HepG2 (cell line): ENCODE results near the gene CDH11. TPM values are rescaled to one million over a fixed set of nuclear protein-coding genes. Genes with fewer than 3 reads are reported as not detected.

Experiments used
- ATAC-seq: fragments of 200-7000 bp; cut with Tn5 transposase; 3 replicates; pipeline ENCODE4 v1.9.1; 2020; ENCODE audit warnings: mild to moderate bottlenecking, moderate library complexity
- BruUV-seq: library from RNA; stranded (reverse); fragments of 400-500 nt; replicated peaks from 2 replicates; lab custom pipeline; 2021; lab: Mats Ljungman, UMichigan
- CTCF ChIA-PET: fragments of 300-600 bp; formaldehyde crosslinking; extraction: SDS; loops from one replicate; lab custom pipeline; 2021; ENCODE audit warnings: low total read pairs, inconsistent platforms, low intra/inter-chr PET ratio; lab: Yijun Ruan, JAX
- POLR2A ChIA-PET: fragments of 350-600 bp; sonication (Branson Sonifier 250); formaldehyde crosslinking; loops from one replicate; lab custom pipeline; 2020; ENCODE audit warnings: antibody characterized with exemption, inconsistent platforms; lab: Yijun Ruan, JAX
- DNase-seq: peaks from one replicate; pipeline ENCODE4 v3.0.0-alpha.2; 2015; ENCODE audit warnings: low spot score
- FAIRE-seq: peaks from 3 replicates; lab custom pipeline; 2011; peaks lifted over from hg19 to GRCh38; lab: Jason Lieb, UNC
- H2AFZ ChIP-seq: one replicate; pipeline ENCODE4 v1.6.1; 2011; ENCODE audit warnings: low read length, inconsistent platforms
- H3K27ac ChIP-seq: fragments of 300-600 bp; 3 replicates; pipeline ENCODE4 v1.8.0; 2011; ENCODE audit warnings: mixed run types, mild to moderate bottlenecking, mixed read lengths, low read length, inconsistent platforms; ENCODE audit not compliant: insufficient read depth; ENCODE audit errors: extremely low read length
- H3K27me3 ChIP-seq, 2 experiments: fragments of 200-600 bp in 1 of 2; 2 replicates in 1 of 2; 3 replicates in 1 of 2; pipeline versions ENCODE4 v1.6.0 to v1.8.0; 2011; ENCODE audit warnings: low read length in 2 of 2, mild to moderate bottlenecking in 2 of 2, moderate library complexity in 2 of 2, inconsistent platforms in 1 of 2; ENCODE audit not compliant: insufficient read depth in 2 of 2, control insufficient read depth in 1 of 2
- H3K36me3 ChIP-seq, 2 experiments: fragments of 200-600 bp in 1 of 2; replicated peaks in 1 of 2; 2 replicates in 1 of 2; 3 replicates in 1 of 2; pipeline versions ENCODE4 v1.5.1 to v1.8.0; 2011; ENCODE audit warnings: low read length in 2 of 2, inconsistent platforms in 1 of 2; ENCODE audit not compliant: insufficient read depth in 2 of 2, control insufficient read depth in 1 of 2
- H3K4me1 ChIP-seq: 2 replicates; pipeline ENCODE4 v1.5.1; 2012; ENCODE audit warnings: low read length, inconsistent platforms; ENCODE audit not compliant: insufficient read depth
- H3K4me2 ChIP-seq: 2 replicates; pipeline ENCODE4 v1.6.0; 2011; ENCODE audit warnings: low read depth, low read length, inconsistent platforms
- H3K4me3 ChIP-seq, 3 experiments: fragments of 200-600 bp in 1 of 3; sonication (generic), shearing (Covaris generic) in 1 of 3; replicated peaks in 1 of 3; 2 replicates each; pipeline ENCODE4 v1.5.1; 2011 to 2016; ENCODE audit warnings: low read length in 3 of 3, inconsistent platforms in 2 of 3, low read depth in 2 of 3, mild to moderate bottlenecking in 2 of 3, control low read depth in 1 of 3, mixed read lengths in 1 of 3; ENCODE audit not compliant: insufficient read depth in 1 of 3
- H3K79me2 ChIP-seq: one replicate; pipeline ENCODE4 v1.6.1; 2011; ENCODE audit warnings: low read length, inconsistent platforms; ENCODE audit not compliant: insufficient read depth
- H3K9ac ChIP-seq: 2 replicates; pipeline ENCODE4 v1.6.0; 2011; ENCODE audit warnings: mild to moderate bottlenecking, low read depth, low read length, inconsistent platforms; ENCODE audit not compliant: insufficient read depth
- H3K9me3 ChIP-seq: 2 replicates; pipeline ENCODE4 v1.5.1; 2012; ENCODE audit warnings: mild to moderate bottlenecking, low read length
- H4K20me1 ChIP-seq: 2 replicates; pipeline ENCODE4 v1.6.0; 2011; ENCODE audit warnings: inconsistent platforms, mild to moderate bottlenecking, low read length, moderate library complexity; ENCODE audit not compliant: insufficient read depth
- EP300 ChIP-seq, 3 experiments: sonication (generic) in 1 of 3; formaldehyde crosslinking in 1 of 3; IDR thresholded peaks; 2 replicates each; pipeline versions ENCODE4 v1.5.1 to v1.6.1; 2011 to 2020; ENCODE audit warnings: low read depth in 2 of 3, low read length in 2 of 3, borderline replicate concordance in 1 of 3, improper control_type of control experiment in 1 of 3, mild to moderate bottlenecking in 1 of 3, missing genetic modification reagents in 1 of 3, moderate library complexity in 1 of 3
- GTF3A ChIP-seq: sonication (generic); formaldehyde crosslinking; conservative IDR thresholded peaks from 2 replicates; pipeline ENCODE4 v1.4.0; 2020; ENCODE audit warnings: mild to moderate bottlenecking, missing genetic modification reagents
- NFIB ChIP-seq: sonication (generic); formaldehyde crosslinking; IDR thresholded peaks from 2 replicates; pipeline ENCODE4 v1.9.0; 2021; ENCODE audit warnings: missing genetic modification reagents, mild to moderate bottlenecking, borderline replicate concordance
- SALL2 ChIP-seq: sonication (generic); formaldehyde crosslinking; IDR thresholded peaks from 2 replicates; pipeline ENCODE4 v1.8.1; 2023; ENCODE audit warnings: mild to moderate bottlenecking, missing genetic modification reagents, inconsistent platforms
- ZNF761 ChIP-seq: sonication (generic); formaldehyde crosslinking; conservative IDR thresholded peaks from 2 replicates; pipeline ENCODE4 v1.4.0; 2020; ENCODE audit warnings: mild to moderate bottlenecking, missing genetic modification reagents
- WGBS: methylation state at CpG from one replicate; pipeline ENCODE4 v1.1.6; 2017; ENCODE audit warnings: low lambda C conversion rate; 5-methylcytosine and 5-hydroxymethylcytosine counted together
- in situ Hi-C: cut with HindIII; loops from 2 replicates; pipeline ENCODE4 v1.10.0; 2017; ENCODE audit warnings: low pct_unique_long_range_greater_than_20kb; ENCODE audit not compliant: extremely low pct_ligation_motif_present
- intact Hi-C: fragments of 100-400 bp; cut with micrococcal nuclease; formaldehyde crosslinking; loops from one replicate; pipeline ENCODE4 v1.10.0; 2022; ENCODE audit not compliant: unreplicated experiment
- polyA plus RNA-seq, 8 experiments: library from polyadenylated mRNA; depleted of rRNA in 3 of 8; stranded (reverse) in 7 of 8; unstranded in 1 of 8; fragments of >200 nt; fragmentation: Illumina TruSeq in 4 of 8; extraction: Trizol in 4 of 8; gene quantifications; 2 replicates each; pipeline versions ENCODE4 v1.2.1 to v1.2.3, GENCODE V29; 2011 to 2016; ENCODE audit warnings: low read depth in 4 of 8, missing spikeins in 1 of 8, mixed read lengths in 1 of 8; ENCODE audit not compliant: insufficient read depth in 1 of 8
- total RNA-seq, 5 experiments: library from RNA; depleted of rRNA; stranded (reverse); fragments of >200 nt; fragmentation: Illumina TruSeq; extraction: Trizol; gene quantifications; 2 replicates each; pipeline ENCODE4 v1.2.3, GENCODE V29; 2016; ENCODE audit warnings: low read depth in 1 of 5
- TF ChIP-seq, protein P1 (sequence below): sonication (generic); formaldehyde crosslinking; IDR thresholded peaks from 2 replicates; pipeline ENCODE4 v1.5.0; 2020; ENCODE audit warnings: mild to moderate bottlenecking, missing genetic modification reagents, moderate library complexity
- TF ChIP-seq, protein P2 (sequence below): sonication (generic); formaldehyde crosslinking; IDR thresholded peaks from 2 replicates; pipeline ENCODE4; 2020; ENCODE audit warnings: missing genetic modification reagents, mild to moderate bottlenecking, borderline replicate concordance
- TF ChIP-seq, protein P3 (sequence below): sonication (generic); formaldehyde crosslinking; conservative IDR thresholded peaks from 2 replicates; pipeline ENCODE4 v1.8.1; 2023; ENCODE audit warnings: missing genetic modification reagents
- TF ChIP-seq, protein P4 (sequence below): IDR thresholded peaks from 2 replicates; pipeline ENCODE4 v1.6.1; 2016; ENCODE audit warnings: control low read depth
- TF ChIP-seq, protein P5 (sequence below): sonication (generic); formaldehyde crosslinking; IDR thresholded peaks from 2 replicates; pipeline ENCODE4 v1.4.0; 2020; ENCODE audit warnings: missing genetic modification reagents

The CDH11 gene
- total and polyA plus RNA-seq, 2 of the 13 experiments (the other 11 are each of a cell fraction or from before 2014, with no cell fraction given): not detected

DNA sequence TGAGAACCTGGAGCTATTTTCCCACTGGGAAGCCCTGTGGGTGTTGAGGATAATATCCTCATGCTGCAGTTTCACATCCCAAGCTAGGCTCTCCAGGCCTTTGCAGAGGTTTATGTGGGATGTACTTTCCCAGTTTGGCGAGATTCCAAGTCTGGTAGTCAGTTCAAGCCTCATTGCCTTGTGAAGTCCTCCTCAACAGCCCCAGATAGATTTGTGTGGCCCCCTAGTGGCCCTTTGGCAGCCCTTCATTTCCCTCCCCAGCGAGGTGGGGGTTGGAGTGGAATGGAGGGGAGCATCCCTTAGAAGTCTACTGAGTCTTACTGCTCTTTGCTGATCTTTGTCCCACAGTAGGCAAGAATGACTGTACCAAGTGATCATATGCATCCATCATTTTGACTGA is 137.9 kb downstream of the CDH11 start:
- Histone ChIP-seq H3K36me3 (no peaks in the 10 kb centered on the region), H2AFZ (no peak overlapping the region), H3K27ac (no peak overlapping the region), H3K4me1 (no peaks in the 10 kb centered on the region), H4K20me1 (no peaks in the 10 kb centered on the region), H3K27me3 (no peaks in the 10 kb centered on the region), H3K4me2 (no peak overlapping the region), H3K79me2 (no peaks in the 10 kb centered on the region), H3K4me3 (no peak overlapping the region), H3K9me3 (0 out of 2 replicates have a peak, but pooled peaks cover 8% of the 10 kb centered on the region), H3K9ac (no peak overlapping the region)
- FAIRE-seq (no peak), DNase-seq (peak; percentile 5), ATAC-seq (peak; percentile 76)
- ChIA-PET CTCF (no interaction called here), POLR2A (no interaction called here)
- BruUV-seq: no TSS peak
- intact Hi-C loops: no loop called here
- 0% methylated on average over 2 of the region's 2 CpGs for WGBS
- in situ Hi-C loops: no loop called here
- TF ChIP-seq NFIB (CRISPR knock-in tag): no peak
- TF ChIP-seq, protein P1, sequence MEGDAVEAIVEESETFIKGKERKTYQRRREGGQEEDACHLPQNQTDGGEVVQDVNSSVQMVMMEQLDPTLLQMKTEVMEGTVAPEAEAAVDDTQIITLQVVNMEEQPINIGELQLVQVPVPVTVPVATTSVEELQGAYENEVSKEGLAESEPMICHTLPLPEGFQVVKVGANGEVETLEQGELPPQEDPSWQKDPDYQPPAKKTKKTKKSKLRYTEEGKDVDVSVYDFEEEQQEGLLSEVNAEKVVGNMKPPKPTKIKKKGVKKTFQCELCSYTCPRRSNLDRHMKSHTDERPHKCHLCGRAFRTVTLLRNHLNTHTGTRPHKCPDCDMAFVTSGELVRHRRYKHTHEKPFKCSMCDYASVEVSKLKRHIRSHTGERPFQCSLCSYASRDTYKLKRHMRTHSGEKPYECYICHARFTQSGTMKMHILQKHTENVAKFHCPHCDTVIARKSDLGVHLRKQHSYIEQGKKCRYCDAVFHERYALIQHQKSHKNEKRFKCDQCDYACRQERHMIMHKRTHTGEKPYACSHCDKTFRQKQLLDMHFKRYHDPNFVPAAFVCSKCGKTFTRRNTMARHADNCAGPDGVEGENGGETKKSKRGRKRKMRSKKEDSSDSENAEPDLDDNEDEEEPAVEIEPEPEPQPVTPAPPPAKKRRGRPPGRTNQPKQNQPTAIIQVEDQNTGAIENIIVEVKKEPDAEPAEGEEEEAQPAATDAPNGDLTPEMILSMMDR (CRISPR knock-in tag): 0 out of 2 replicates have a peak, but pooled peaks have one; percentile 15
- TF ChIP-seq, protein P2, sequence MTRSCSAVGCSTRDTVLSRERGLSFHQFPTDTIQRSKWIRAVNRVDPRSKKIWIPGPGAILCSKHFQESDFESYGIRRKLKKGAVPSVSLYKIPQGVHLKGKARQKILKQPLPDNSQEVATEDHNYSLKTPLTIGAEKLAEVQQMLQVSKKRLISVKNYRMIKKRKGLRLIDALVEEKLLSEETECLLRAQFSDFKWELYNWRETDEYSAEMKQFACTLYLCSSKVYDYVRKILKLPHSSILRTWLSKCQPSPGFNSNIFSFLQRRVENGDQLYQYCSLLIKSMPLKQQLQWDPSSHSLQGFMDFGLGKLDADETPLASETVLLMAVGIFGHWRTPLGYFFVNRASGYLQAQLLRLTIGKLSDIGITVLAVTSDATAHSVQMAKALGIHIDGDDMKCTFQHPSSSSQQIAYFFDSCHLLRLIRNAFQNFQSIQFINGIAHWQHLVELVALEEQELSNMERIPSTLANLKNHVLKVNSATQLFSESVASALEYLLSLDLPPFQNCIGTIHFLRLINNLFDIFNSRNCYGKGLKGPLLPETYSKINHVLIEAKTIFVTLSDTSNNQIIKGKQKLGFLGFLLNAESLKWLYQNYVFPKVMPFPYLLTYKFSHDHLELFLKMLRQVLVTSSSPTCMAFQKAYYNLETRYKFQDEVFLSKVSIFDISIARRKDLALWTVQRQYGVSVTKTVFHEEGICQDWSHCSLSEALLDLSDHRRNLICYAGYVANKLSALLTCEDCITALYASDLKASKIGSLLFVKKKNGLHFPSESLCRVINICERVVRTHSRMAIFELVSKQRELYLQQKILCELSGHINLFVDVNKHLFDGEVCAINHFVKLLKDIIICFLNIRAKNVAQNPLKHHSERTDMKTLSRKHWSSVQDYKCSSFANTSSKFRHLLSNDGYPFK (CRISPR knock-in tag): no peak
- TF ChIP-seq EP300 (IDR thresholded peaks at IDR 0.05; ENCODE audit: low read depth in 2 of 2, low read length in 2 of 2): no peak
- TF ChIP-seq EP300 (CRISPR knock-in tag; IDR thresholded peaks at IDR 0.05; ENCODE audit: borderline replicate concordance): no peak
- TF ChIP-seq GTF3A: no peak
- TF ChIP-seq SALL2: no peak
- TF ChIP-seq ZNF761: no peak
- TF ChIP-seq, protein P3, sequence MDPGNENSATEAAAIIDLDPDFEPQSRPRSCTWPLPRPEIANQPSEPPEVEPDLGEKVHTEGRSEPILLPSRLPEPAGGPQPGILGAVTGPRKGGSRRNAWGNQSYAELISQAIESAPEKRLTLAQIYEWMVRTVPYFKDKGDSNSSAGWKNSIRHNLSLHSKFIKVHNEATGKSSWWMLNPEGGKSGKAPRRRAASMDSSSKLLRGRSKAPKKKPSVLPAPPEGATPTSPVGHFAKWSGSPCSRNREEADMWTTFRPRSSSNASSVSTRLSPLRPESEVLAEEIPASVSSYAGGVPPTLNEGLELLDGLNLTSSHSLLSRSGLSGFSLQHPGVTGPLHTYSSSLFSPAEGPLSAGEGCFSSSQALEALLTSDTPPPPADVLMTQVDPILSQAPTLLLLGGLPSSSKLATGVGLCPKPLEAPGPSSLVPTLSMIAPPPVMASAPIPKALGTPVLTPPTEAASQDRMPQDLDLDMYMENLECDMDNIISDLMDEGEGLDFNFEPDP (CRISPR knock-in tag): no peak
- TF ChIP-seq, protein P4, sequence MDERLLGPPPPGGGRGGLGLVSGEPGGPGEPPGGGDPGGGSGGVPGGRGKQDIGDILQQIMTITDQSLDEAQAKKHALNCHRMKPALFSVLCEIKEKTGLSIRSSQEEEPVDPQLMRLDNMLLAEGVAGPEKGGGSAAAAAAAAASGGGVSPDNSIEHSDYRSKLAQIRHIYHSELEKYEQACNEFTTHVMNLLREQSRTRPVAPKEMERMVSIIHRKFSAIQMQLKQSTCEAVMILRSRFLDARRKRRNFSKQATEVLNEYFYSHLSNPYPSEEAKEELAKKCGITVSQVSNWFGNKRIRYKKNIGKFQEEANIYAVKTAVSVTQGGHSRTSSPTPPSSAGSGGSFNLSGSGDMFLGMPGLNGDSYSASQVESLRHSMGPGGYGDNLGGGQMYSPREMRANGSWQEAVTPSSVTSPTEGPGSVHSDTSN (CRISPR knock-in tag): no peak
- TF ChIP-seq, protein P5, sequence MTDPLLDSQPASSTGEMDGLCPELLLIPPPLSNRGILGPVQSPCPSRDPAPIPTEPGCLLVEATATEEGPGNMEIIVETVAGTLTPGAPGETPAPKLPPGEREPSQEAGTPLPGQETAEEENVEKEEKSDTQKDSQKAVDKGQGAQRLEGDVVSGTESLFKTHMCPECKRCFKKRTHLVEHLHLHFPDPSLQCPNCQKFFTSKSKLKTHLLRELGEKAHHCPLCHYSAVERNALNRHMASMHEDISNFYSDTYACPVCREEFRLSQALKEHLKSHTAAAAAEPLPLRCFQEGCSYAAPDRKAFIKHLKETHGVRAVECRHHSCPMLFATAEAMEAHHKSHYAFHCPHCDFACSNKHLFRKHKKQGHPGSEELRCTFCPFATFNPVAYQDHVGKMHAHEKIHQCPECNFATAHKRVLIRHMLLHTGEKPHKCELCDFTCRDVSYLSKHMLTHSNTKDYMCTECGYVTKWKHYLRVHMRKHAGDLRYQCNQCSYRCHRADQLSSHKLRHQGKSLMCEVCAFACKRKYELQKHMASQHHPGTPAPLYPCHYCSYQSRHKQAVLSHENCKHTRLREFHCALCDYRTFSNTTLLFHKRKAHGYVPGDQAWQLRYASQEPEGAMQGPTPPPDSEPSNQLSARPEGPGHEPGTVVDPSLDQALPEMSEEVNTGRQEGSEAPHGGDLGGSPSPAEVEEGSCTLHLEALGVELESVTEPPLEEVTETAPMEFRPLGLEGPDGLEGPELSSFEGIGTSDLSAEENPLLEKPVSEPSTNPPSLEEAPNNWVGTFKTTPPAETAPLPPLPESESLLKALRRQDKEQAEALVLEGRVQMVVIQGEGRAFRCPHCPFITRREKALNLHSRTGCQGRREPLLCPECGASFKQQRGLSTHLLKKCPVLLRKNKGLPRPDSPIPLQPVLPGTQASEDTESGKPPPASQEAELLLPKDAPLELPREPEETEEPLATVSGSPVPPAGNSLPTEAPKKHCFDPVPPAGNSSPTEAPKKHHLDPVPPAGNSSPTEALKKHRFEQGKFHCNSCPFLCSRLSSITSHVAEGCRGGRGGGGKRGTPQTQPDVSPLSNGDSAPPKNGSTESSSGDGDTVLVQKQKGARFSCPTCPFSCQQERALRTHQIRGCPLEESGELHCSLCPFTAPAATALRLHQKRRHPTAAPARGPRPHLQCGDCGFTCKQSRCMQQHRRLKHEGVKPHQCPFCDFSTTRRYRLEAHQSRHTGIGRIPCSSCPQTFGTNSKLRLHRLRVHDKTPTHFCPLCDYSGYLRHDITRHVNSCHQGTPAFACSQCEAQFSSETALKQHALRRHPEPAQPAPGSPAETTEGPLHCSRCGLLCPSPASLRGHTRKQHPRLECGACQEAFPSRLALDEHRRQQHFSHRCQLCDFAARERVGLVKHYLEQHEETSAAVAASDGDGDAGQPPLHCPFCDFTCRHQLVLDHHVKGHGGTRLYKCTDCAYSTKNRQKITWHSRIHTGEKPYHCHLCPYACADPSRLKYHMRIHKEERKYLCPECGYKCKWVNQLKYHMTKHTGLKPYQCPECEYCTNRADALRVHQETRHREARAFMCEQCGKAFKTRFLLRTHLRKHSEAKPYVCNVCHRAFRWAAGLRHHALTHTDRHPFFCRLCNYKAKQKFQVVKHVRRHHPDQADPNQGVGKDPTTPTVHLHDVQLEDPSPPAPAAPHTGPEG: no peak
